CD4-positive, alpha-beta T cell (primary cell): Measurements from ENCODE around the gene TAF9B. TPM values are rescaled to one million over a fixed set of nuclear protein-coding genes. Genes with fewer than 3 reads are reported as not detected.

Source experiments
- ATAC-seq: fragments of 200-7000 bp; cut with Tn5 transposase; one replicate; pipeline ENCODE4 v1.10.0; 2022; ENCODE audit warnings: mild to moderate bottlenecking; ENCODE audit not compliant: poor library complexity
- CTCF ChIA-PET: fragments of 350-600 bp; sonication (Branson Sonifier 250); formaldehyde crosslinking; loops from one replicate; lab custom pipeline; 2021; ENCODE audit warnings: antibody characterized with exemption, inconsistent platforms; lab: Charles Lee
- POLR2A ChIA-PET: fragments of 350-600 bp; sonication (Branson Sonifier 250); formaldehyde crosslinking; loops from one replicate; lab custom pipeline; 2021; ENCODE audit warnings: antibody characterized with exemption, inconsistent platforms; lab: Charles Lee
- DNase-seq, 14 experiments: peaks; one replicate each; pipeline ENCODE4 v3.0.0-alpha.2; 2013 to 2020; ENCODE audit warnings: mixed read lengths in 2 of 14
- H3K27ac ChIP-seq, 2 donors: one replicate each; pipeline versions ENCODE4 v1.5.1 to v1.7.0; 2013; ENCODE audit warnings: low read length in 2 of 2, low read depth in 1 of 2, mild to moderate bottlenecking in 1 of 2
- H3K27me3 ChIP-seq, 2 experiments: 1 replicate in 1 of 2; 2 replicates in 1 of 2; pipeline versions ENCODE4 v1.6.1 to v1.7.0; 2013; ENCODE audit warnings: low read length in 2 of 2, control low read depth in 1 of 2, mild to moderate bottlenecking in 1 of 2, moderate library complexity in 1 of 2; ENCODE audit not compliant: insufficient read depth in 2 of 2, control insufficient read depth in 1 of 2
- H3K36me3 ChIP-seq: one replicate; pipeline ENCODE4 v1.6.1; 2013; ENCODE audit warnings: low read length, control low read depth; ENCODE audit not compliant: insufficient read depth
- H3K4me1 ChIP-seq: one replicate; pipeline ENCODE4 v1.6.1; 2013; ENCODE audit warnings: low read length, control low read depth; ENCODE audit not compliant: insufficient read depth
- H3K4me3 ChIP-seq: one replicate; pipeline ENCODE4 v1.5.1; 2013; ENCODE audit warnings: mild to moderate bottlenecking, low read length, moderate library complexity
- H3K9me3 ChIP-seq, 2 experiments: 1 replicate in 1 of 2; 2 replicates in 1 of 2; pipeline versions ENCODE4 v1.6.1 to v1.7.0; 2013; ENCODE audit warnings: low read length in 2 of 2, mild to moderate bottlenecking in 2 of 2, control low read depth in 1 of 2, moderate library complexity in 1 of 2; ENCODE audit not compliant: control insufficient read depth in 1 of 2, insufficient read depth in 1 of 2
- H3K27ac Mint-ChIP-seq: one replicate; pipeline ENCODE4 v1.8.0; 2020; ENCODE audit warnings: mixed read lengths
- H3K27me3 Mint-ChIP-seq: one replicate; pipeline ENCODE4 v1.8.0; 2021; ENCODE audit warnings: mixed read lengths
- H3K36me3 Mint-ChIP-seq: one replicate; pipeline ENCODE4 v1.8.0; 2021; ENCODE audit warnings: low read depth, mixed read lengths
- H3K4me1 Mint-ChIP-seq: one replicate; pipeline ENCODE4 v1.8.0; 2021; ENCODE audit warnings: low read depth, mixed read lengths
- H3K4me3 Mint-ChIP-seq: one replicate; pipeline ENCODE4 v1.8.0; 2020; ENCODE audit warnings: mild to moderate bottlenecking, mixed read lengths
- H3K9me3 Mint-ChIP-seq: one replicate; pipeline ENCODE4 v1.8.0; 2020; ENCODE audit warnings: mixed read lengths
- intact Hi-C, 2 experiments: fragments of 100-400 bp; cut with DNase I in 1 of 2; cut with micrococcal nuclease in 1 of 2; formaldehyde crosslinking; loops; one replicate each; pipeline versions ENCODE4 v1.15.1 to v1.9.0; 2023 to 2025; cut with DNase I, micrococcal nuclease
- total RNA-seq, 174 experiments: library from RNA in 2 of 174; stranded (reverse) in 2 of 174; gene quantifications; one replicate each; pipeline ENCODE4 v1.2.3 and lab custom pipeline; 2021 to 2026
- TF ChIP-seq, protein P1 (sequence below): fragments of 200-600 bp; IDR thresholded peaks from one replicate; pipeline ENCODE4 v1.8.0; 2022; ENCODE audit warnings: antibody characterized with exemption, mild to moderate bottlenecking

Gene TAF9B
- total RNA-seq, 2 experiments from 2014 or later: 9.6 to 10.3 TPM

DNA sequence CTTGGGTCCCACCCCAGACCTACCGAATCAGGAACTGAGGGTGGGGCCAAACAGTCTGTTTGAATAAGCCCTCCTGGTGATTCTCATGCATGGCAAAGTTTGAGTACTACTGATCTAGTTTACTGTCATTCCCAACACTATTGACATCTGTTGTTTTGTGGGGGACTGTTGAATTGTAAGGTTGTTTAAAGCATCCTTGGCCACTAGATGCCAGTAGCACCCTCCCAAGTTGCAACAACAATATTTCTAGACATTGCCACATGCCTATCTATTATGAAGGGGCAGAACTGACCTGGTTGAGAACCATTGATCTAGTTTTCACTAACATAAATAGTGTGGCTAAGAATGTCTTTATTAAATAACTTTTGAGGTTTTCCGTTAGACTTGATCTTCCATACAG, 15.1 kb downstream of the TAF9B start:
- Mint-ChIP-seq H3K27ac (peak overlapping the region; percentile 74), H3K4me3 (no peak overlapping the region), H3K27me3 (no peaks in the 10 kb centered on the region), H3K36me3 (peaks cover 88% of the 10 kb centered on the region), H3K4me1 (peaks cover 32% of the 10 kb centered on the region), H3K9me3 (no peaks in the 10 kb centered on the region)
- DNase-seq (peak in 3 of 14 experiments; percentile 8 to 34 (median 33)), ATAC-seq (peak; percentile 35)
- TF ChIP-seq, protein P1, sequence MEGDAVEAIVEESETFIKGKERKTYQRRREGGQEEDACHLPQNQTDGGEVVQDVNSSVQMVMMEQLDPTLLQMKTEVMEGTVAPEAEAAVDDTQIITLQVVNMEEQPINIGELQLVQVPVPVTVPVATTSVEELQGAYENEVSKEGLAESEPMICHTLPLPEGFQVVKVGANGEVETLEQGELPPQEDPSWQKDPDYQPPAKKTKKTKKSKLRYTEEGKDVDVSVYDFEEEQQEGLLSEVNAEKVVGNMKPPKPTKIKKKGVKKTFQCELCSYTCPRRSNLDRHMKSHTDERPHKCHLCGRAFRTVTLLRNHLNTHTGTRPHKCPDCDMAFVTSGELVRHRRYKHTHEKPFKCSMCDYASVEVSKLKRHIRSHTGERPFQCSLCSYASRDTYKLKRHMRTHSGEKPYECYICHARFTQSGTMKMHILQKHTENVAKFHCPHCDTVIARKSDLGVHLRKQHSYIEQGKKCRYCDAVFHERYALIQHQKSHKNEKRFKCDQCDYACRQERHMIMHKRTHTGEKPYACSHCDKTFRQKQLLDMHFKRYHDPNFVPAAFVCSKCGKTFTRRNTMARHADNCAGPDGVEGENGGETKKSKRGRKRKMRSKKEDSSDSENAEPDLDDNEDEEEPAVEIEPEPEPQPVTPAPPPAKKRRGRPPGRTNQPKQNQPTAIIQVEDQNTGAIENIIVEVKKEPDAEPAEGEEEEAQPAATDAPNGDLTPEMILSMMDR: no peak
- Histone ChIP-seq H3K9me3 (no peaks in the 10 kb centered on the region), H3K36me3 (peaks cover 87% of the 10 kb centered on the region), H3K27ac (no peak overlapping the region), H3K4me3 (no peak overlapping the region), H3K27me3 (no peaks in the 10 kb centered on the region), H3K4me1 (no peaks in the 10 kb centered on the region)
- CTCF ChIA-PET: no interaction called here
- POLR2A ChIA-PET: no interaction called here
- intact Hi-C loops: no loop called here

DNA sequence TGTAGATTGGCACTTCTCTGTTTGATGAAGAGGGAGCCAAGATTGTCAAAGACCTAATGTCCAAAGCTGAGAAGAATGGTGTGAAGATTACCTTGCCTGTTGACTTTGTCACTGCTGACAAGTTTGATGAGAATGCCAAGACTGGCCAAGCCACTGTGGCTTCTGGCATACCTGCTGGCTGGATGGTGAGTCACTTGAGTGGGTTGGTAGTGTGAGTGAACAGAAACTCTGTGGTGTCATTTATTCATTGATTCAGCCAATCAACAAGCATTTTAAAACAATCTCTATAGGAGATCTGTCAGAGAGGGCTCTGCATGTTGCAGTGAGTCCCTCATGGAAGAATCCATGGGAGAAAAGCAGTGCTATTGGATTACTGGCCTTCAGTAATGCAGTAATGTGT, 16.3 kb downstream of the TAF9B start:
- no peaks in the 10 kb centered on the region for H3K27me3 ChIP-seq
- H3K27ac ChIP-seq: no peak overlapping the region
- Mint-ChIP-seq H3K4me1 (peaks cover 40% of the 10 kb centered on the region), H3K9me3 (no peaks in the 10 kb centered on the region), H3K27ac (no peak overlapping the region), H3K27me3 (no peaks in the 10 kb centered on the region), H3K36me3 (peaks cover 90% of the 10 kb centered on the region), H3K4me3 (no peak overlapping the region)
- POLR2A ChIA-PET: no interaction called here
- peaks cover 88% of the 10 kb centered on the region for H3K36me3 ChIP-seq
- no peak overlapping the region for H3K4me3 ChIP-seq
- peaks cover 3% of the 10 kb centered on the region for H3K4me1 ChIP-seq
- CTCF ChIA-PET: no interaction called here
- DNase-seq (no peak), ATAC-seq (no peak)
- intact Hi-C loops: no loop called here
- no peaks in the 10 kb centered on the region for H3K9me3 ChIP-seq
- TF ChIP-seq, protein P1: no peak

DNA sequence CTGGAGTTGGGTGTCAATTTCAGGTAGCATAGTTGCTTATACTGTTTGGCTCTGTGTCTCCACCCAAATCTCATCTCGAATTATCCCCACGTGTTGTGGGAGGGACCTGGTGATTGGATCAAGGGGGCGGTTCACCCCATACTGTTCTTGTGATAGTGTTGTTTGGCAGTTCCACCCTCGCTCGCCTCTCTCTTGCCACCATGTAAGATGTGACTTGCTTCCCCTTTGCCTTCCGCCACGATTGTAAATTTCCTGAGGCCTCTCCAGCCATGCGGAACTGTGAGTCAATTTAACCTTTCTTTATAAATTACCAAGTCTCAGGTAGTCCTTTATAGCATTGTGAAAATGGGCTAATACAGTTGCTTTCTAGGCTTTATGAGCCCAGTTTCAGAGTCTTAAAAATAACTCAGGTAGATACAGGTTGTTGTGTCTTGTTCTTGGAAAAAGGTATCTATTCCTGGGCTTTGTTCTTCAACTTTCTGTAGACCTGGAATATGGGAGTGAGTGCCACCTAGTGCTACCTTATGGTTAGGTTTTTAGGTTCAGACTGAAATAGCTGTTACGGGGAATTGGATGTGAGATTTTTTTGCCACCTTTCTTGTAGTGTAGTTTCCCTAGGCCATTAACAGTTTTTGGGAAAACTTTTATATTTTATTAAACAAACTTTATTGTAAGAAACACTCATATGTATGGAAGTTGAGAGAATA, 19.8 kb downstream of the TAF9B start:
- TF ChIP-seq, protein P1: no peak
- peaks cover 75% of the 10 kb centered on the region for H3K4me1 Mint-ChIP-seq

More for the DNA sequence above, 19.8 kb downstream of the TAF9B start:
- Histone ChIP-seq H3K36me3 (peaks cover 88% of the 10 kb centered on the region), H3K9me3 (no peaks in the 10 kb centered on the region), H3K27me3 (no peaks in the 10 kb centered on the region), H3K27ac (no peak overlapping the region), H3K4me1 (peaks cover 15% of the 10 kb centered on the region), H3K4me3 (no peak overlapping the region)
- Mint-ChIP-seq H3K27ac (peak overlapping the region; percentile 56), H3K27me3 (no peaks in the 10 kb centered on the region), H3K36me3 (peaks cover 92% of the 10 kb centered on the region), H3K9me3 (no peaks in the 10 kb centered on the region), H3K4me3 (no peak overlapping the region)
- intact Hi-C loops: loop anchor here in 1 of 2 experiments (5.0 kb wide), 1 partner anchor 222 kb away; the partner anchor contains the start of genes COX7B and MAGT1
- ChIA-PET POLR2A (interaction anchor here (0.7 kb wide), 1 partner anchor 574 kb away, joined by 3 read pairs; no protein-coding TSS in a partner anchor), CTCF (interaction anchor here (0.6 kb wide), 1 partner anchor 11 kb away, joined by 3 read pairs; no protein-coding TSS in a partner anchor)
- DNase-seq (peak in 1 of 14 experiments; percentile 22), ATAC-seq (peak; percentile 48)
